NCI-H1417 treated with DMSO at 0.1 percent for 48 hours (cell line): ENCODE measurements around the gene PPIB.
"Not testable (repeated sequence)": the region's sequence is repeated elsewhere in the genome, so short reads cannot be mapped to it uniquely, and the experiment has no call there.

Source experiments
- DNase-seq: peaks from one replicate; lab custom pipeline; 2025; lab: John Stamatoyannopoulos, UW

The PPIB gene

DNA sequence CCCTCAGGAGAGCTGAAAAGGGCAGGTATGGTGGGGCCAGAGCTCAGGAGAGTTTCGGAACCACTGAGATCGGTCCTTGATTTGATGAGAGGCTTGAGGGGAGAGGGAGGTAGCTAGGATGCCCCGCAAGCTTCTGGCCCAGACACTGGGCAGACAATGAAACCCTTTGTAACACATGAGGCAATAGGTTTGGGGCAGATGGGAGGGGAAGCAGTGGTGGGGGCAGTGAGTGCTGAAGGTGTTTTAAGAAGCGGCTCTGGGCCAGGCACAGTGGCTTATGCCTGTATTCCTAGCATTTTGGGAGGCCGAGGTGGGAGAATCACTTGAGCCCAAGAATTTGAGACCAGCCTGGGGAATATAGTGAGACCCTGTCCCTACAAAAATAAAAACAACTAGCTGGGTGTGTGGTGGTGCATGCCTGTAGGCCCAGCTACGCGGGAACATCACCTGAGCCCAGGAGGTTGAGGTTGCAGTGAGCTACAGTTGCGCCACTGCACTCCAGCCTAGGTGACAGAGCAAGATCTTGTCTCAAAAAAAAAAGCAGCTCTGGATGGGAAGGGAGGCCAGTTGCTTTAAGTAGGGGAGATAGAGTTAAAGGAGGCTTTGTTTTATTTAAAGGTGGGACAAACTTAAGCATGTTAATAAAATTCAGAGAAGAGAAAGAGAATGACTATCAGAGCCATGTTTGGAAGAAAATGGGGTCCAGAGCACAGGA, 20.9 kb downstream of the PPIB start:
- no peak for DNase-seq

DNA sequence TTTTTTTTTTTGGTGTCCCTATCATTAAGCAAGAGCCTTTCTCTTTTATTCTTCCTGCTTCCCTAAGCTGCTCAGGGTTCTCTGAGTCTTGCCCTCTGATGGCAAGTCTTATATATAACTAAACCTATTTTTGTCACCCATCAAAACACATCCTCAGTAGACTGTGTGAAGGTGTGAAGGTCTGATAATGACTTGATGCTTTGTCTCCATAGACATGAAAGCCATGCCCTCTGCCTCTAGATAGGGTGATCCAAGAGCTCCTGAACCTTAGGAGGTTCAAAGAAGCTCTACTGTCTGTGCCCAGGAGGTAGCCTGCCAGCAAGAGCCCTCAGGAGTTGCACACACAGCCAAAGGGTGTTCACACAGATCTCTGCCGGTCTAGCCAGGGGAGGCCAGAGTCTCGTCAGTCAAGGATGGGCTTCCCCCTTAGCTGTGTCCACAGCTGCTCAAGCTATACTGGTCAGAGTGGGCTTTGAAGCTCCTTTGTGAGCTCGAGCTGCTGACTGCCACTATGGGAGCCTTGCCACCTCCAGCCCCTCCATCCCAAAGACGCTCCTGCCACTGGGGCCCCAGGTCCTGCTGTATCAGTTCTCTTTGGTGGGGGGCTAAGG, 24.4 kb downstream of the PPIB start:
- DNase-seq, result no peak

DNA sequence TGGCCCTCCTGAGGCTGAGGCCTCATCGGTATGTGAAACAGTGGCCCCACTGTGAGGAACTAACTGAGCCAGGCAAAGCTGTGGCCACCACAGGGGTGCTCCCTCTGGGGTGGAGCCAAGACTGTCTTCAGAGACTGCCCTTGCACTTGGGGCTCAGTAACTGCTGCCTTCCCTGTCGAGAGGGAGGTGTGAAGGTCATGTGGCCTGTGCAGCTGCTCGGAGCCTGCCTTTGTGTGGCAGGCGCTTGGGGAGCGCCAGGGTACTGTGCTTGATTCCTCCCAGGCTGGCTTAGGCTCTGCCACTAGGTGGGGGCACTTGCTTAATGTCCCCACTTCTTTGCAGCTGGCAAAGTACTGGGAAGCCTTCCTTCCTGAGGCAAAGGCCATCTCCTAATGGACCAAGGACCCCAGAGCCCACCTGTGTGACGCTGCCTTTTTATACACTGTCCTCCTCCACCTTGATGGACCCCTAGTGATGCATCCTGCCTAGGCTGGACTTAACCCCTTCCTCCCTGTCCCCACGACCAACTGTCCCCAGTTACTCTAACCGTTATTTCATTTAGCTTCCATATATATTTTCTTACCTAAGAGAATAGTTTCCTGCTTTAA, 25.5 kb downstream of the PPIB start:
- DNase-seq, result no peak

DNA sequence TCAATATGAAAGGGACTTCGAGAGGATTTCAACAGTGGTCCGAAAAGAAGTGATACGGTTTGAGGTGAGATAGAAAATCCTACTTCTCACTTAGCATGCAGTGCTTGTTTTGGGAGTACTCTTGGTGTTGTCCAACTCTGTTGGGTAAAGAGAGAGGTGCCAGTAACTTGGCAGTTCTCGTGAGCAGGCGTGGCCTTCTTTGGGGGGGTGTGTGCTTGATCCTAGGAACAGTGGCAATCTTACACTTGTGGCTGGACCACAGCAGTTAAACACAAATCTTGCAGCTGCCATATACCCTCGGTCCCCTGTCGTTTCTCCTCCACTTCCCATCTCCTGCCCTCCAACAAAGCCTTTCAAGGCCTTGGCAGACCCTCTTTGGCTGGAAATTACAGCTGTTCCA, 26.5 kb downstream of the PPIB start:
- DNase-seq, result no peak

DNA sequence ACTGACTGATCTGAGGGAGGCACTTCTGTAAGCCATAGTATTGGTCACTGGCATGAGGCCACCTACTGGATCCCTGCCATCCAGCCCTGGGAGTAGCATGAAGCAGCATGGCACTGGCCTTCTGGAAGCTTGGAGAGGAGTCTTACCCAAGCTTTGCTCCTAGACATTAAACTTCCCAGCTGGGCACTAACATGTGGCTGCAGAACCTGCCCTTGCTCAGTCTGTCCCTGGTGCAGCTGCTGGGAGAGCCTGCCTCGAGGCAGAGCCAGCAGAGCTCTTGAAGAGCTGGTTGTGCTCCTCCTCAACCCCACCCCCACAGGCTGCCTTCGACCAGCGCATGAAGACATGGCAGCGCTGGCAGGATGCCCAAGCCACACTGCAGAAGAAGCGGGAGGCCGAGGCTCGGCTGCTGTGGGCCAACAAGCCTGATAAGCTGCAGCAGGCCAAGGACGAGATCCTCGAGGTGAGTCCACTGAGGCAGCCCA, 28.4 kb downstream of the PPIB start:
- no peak for DNase-seq

DNA sequence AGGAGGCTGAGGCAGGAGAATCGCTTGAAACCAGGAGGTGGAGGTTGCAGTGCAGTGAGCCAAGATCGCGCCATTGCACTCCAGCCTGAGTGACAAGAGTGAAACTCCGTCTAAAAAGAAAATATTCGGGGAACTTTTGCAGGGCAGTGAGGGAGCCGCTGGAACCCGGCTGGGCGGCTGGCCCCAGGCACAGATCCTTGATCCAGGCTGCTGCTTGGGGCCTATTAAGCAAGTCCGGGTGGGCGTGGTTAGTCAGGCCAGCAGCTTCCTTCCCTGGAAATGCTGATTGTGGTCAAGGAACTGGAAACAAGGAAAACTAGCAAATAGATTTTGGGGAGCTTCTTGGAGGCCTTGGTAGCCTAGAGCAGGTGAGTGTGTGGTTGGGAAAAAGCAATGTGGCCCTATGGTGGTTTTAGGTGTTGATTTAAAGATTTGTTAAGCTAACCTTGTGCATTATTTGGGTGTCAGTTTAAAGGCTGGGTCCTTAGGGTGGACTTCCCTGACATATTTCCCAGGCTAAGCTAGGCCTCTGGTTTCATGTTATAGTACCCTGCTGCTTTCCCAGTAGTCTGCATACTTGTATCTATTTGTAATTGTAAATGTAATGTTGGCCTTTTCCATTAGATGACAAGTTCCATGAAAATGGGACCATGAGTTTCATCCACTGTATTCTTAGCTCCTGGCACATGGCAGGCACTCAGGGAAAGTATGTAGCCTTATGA, 29.0 kb downstream of the PPIB start:
- DNase-seq, result no peak

DNA sequence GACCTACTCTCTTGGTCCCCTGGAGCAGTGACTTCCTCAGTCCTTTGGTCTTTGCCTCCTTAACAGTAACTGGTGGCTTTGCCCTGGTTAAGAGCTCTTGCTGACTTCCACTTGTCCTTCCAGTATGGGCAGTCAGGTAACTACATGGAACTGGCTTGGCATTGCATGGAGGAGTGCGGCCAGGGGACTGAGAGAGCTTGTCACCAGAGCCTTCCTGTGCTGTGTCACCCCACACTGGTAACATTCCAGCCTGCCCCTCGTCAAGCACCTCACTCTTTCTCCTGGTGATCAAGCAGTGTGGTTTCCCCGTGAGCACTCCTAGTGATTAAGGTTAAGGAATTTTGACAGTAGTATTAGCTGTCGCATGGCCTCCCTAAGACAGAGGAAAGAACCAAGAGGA, 30.6 kb downstream of the PPIB start:
- no peak for DNase-seq

DNA sequence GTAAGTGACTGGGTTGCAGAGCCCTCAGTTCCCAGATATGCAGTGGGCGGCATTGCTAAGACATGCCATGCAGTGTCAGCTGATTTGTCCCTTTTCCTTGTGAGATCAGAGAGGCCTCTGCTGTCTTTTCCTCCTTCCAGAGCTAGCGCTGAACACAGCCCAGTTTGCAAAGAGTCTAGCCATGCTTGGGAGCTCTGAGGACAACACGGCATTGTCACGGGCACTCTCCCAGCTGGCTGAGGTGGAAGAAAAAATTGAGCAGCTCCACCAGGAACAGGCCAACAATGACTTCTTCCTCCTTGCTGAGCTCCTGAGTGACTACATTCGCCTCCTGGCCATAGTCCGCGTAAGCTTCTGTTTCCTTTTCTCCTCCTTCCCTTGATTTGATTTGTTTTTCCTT, 31.3 kb downstream of the PPIB start:
- DNase-seq, result no peak

DNA sequence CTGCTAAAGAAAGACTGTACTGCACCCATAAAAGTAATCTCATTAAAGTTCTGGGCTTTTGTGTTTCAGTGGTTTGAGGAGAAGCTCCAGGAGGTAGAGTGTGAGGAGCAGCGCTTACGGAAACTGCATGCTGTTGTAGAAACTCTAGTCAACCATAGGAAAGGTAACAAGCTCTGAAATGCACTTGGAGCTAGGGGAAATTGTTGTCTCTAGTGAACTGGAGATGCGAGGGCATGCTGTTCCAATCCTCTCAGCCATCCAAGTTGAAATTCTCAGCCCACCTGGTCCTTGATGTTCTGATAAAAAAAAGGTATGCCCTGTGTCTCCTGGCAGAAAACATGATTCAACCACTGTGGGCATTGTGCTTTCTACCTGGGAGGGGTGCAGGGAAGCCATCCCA, 32.7 kb downstream of the PPIB start:
- DNase-seq, result no peak

DNA sequence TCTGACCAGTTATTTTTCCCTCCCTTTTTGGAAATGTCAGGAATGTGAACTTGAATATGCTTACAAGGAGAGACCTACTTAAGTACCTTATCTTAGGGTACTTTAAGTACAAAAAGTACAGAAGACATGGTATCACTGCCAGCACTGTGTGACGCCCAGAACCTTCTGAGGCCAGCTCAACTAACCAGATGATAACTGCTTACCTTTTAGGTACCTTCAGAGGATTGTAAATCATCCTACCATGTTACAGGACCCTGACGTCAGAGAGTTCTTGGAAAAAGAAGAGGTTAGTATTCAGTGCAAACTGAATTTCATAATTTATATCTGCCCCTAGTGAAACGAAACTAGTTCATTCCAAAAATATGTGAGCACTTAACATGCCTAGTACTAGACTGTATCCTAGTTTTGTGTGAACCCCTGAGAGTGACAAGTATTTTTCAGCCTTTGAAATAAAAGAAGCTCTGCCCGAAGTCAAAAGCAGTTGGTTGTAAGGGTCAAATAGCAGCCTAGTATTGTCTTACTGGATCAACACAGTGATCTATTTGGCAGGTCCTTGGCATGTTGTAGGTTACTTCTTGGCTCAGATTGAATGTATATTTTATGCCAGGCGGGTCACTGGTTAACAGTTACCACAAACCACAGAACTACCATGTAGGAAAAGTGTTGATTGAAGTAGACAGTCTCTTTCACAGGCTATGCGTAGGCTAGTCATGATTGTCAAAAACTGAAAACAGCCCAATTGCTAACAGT, 35.1 kb downstream of the PPIB start:
- DNase-seq, result no peak

DNA sequence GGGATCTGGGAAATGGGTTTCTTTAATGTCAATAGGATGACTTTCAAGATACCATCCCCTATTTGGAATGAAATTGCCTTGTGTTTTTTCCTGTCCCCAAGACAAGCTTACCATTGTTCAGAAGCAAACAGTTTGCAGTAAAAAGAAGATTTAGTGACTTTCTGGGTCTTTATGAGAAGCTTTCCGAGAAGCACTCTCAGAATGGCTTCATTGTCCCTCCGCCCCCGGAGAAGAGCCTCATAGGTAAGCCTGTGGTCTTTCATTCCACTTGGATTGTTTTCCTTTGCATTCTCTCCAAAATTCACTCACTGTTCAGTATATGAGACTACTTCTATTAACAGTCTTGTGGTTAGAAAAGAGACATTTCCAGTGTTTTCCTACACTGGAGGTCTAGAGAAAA, 36.8 kb downstream of the PPIB start:
- DNase-seq, result no peak

DNA sequence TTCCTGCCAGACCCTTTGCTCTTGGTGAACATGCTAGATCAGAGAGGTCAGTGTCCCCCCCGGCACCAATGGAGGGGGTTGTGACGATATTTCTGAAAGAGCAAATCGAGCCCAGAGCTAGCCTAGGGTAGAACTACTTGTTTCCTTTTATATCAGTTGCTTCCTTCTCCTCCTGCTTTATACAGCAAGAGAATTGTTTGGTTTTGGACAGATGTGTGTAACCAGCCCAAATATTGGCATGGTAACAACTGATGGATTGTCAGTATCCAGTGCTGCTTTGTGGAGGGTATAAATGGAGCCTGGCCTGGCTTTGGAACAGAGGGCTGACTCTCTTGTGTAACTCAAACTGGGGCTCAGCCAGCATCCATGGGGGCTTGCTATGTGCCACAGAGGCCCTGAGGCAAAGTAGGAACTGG, 39.9 kb downstream of the PPIB start:
- no peak for DNase-seq

DNA sequence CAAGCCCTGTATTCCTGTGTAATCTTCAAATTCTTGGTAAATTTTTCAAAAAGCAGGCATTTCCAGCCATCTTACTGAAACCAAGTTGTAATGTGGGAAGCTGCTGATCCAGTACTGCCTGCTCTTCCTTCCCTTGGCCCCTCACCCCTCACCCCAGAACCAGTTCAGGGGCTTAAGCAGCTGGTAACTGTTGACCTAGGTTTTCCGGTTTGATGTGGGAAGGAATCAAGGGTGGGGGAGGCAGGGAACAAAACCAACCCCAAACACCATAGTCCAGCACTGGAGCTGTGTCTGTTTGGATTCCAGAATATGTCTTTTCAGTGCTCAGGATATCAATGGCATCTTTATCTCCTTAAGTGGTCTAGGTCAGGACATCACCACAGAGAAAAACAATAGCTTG, 40.4 kb downstream of the PPIB start:
- DNase-seq, result no peak

DNA sequence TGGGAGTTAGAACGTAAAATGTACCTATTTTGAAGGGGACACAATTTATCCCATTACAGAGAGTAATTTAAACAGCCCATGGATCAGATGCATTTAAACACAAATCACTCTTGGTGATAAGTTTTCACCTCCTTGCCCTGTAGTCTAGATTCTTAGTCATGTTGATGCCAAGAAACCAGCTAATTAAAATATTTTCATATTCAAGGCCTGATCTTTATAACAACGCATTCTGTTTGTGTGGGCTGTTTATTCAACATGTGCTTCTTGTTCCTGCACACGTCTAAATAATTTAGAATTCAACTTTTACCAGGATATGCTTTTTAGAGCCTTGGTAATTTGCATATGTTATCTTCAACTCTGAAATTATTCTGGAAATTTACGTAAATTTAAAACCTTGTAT, 41.2 kb downstream of the PPIB start:
- DNase-seq, result no peak

DNA sequence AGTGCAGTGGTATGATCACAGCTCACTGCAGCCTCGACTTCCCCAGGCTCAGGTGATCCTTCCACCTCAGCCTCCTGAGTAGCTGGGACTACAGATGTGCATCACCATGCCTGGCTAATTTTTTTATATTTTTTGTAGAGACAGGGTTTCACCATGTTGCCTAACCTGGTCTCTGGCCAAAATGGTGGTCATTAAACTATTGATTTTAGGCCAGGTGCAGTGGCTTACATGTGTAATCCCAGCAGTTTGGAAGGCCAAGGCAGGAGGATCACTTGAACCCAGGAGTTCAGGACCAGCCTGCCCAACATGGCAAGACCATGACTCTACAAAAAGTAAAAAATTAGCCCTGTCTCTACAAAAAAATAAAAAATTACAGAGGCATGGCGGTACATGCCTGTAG, 42.5 kb downstream of the PPIB start:
- DNase-seq, result not testable (repeated sequence)

DNA sequence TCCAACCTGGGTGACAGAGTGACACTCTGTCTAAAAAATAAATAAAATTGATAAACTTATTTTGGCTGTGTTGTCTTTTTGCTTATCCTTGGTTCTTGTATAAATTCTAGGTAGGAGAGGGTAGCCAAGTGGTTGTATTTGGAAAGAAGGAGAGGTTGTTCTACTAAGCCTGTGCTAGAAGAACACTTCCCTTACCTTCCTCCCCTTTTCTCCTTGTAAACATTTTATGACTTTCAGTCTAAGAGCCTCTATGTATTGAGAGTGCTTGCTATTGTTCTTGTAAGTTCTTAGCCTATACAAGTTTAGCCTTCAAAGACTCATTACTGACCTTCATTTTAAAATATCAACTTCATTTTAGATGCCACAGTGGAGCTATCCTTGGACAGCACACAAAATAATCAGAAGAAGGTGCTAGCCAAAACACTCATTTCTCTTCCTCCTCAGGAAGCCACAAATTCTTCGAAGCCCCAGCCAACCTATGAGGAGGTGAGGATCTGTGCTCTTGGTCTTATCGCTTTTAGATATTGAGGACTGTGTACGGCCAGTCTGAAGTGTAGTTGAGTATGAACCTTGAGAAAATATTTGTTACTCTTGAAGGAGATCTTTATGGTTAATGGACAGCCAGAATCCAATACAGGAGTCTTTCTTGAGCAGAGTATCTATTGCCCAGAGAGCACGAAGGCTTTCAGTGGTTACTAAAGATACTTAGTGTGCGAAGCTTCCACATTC, 44.9 kb downstream of the PPIB start:
- DNase-seq, result no peak

DNA sequence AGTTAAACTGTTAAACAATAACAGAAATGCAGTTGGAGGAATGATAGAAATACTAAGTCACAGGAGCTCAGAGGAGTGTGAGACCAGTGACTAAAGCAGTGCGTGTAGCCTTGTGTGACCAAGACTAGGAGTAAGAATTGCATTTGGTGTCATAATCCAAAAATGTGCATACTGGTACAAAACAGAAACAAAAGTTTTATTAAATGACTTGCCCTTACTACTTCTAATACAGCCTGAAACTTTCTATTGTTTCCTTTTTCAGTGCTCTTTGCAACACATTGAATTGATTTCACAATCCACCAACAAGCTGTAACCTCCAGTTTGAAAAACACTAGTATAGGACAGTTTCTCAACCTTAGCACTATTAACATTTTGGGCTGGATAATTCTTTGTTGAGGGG, 49.9 kb downstream of the PPIB start:
- DNase-seq, result no peak

DNA sequence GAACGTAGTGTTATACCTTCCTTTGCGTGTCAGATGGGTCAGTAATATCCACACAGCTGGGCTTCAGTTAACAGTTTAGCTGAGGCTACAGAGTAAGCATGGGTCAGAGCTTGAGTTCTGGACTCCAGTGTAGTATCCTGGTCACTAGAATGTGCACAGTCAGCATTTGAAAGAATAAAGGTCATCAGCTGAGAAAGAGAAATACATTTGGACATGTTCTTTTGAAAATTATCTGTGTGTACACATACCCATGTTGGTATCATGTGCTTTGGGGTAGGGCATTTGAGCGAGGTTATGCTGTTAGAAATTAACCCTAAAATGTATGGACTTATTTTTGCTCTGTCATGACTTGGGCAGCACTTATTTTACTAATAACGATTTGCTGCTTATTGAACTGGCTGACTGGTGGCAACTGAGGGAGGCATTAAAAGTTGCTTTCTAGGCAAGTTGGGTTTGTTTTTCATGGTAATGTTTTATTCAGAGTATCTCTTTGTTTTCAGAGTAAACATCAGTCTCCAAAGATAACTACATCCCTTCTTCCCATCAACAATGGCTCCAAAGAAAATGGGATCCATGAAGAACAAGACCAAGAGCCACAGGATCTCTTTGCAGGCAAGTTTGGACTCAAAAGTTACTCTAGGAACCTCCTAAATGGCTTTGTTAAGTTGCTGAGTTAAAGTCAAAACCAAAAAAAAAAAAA, 50.6 kb downstream of the PPIB start:
- DNase-seq, result no peak

DNA sequence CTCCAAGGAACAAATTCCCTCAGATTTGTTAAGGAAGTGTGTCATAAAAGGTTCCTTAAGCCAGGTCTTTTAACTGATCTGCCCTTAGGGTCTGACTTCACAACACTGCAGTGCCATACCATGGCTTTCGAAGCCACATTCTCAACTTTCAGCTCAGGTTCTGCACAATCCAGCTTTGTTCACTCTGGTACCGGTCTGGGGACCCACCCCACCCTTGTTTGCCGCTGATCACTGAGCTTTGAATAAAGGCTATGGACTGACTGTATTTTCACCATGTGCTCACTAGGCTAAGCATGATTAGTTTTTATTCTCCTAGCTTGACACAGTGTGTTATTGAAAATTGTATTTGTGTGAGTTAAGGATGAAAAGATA, 51.2 kb downstream of the PPIB start:
- no peak for DNase-seq

DNA sequence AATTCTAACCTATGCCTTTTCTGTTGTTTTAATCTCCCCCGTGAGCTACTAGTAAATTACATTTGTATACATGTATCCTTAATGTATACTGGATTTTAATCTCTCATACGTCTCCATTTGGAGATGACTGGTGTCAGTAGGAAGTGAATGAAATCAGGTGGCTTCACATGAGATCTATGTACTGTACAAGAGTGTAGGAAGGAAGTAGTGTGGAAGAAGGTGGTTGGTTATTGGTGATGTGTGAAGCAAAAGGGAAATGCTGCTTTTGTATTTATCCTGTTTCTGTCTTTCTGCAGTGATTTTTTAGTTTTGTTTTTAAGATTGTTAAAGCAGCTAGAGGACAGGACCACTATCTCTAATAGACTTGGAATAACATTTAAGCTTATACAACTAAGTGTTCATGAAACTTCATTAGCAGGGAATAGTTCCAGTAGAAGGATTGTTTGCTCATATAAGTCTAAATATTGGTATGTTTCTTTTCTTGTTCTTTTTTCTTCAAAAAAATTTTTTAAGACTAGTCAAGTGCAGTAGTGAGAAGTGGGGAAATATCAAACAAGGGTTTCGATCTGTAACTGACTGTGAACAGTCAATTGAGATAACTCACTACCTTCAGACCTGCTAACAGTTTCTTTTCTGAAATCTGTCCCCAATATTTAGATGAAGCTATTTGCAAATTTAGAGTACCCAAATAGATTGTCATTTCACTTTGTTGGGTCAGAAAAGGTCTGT, 51.7 kb downstream of the PPIB start:
- no peak for DNase-seq
